T-cell (primary cell): ENCODE results near the gene ZG16B. TPM values are rescaled to one million over a fixed set of nuclear protein-coding genes. Genes with fewer than 3 reads are reported as not detected.

Experiments
- ATAC-seq, 4 experiments: fragments of 200-7000 bp in 3 of 4; fragments of 150-1000 bp in 1 of 4; cut with Tn5 transposase; replicated peaks in 1 of 4; 1 replicate in 3 of 4; 2 replicates in 1 of 4; pipeline ENCODE4 v1.10.0; 2021; ENCODE audit warnings: moderate library complexity in 3 of 4, mild to moderate bottlenecking in 2 of 4, moderate number of reproducible peaks in 1 of 4
- CTCF ChIA-PET, 2 donors: fragments of 300-600 bp; sonication (Branson Sonifier 250); formaldehyde crosslinking; loops; one replicate each; lab custom pipeline; 2022; ENCODE audit warnings: antibody characterized with exemption in 2 of 2; lab: Charles Lee
- POLR2A ChIA-PET, 2 donors: fragments of 300-600 bp; sonication (Branson Sonifier 250); formaldehyde crosslinking; loops; one replicate each; lab custom pipeline; 2022; ENCODE audit warnings: antibody characterized with exemption in 2 of 2; lab: Charles Lee
- DNase-seq, 35 experiments: peaks; one replicate each; pipeline versions ENCODE4 v3.0.0 to v3.0.0-alpha.2; 2013 to 2023
- H3K27ac ChIP-seq: one replicate; pipeline ENCODE4 v1.5.1; 2013; ENCODE audit warnings: low read length
- H3K27me3 ChIP-seq, 2 experiments: replicated peaks in 1 of 2; 1 replicate in 1 of 2; 2 replicates in 1 of 2; pipeline versions ENCODE4 v1.6.1 to v1.7.0; 2013; ENCODE audit warnings: low read length in 1 of 2, mixed read lengths in 1 of 2; ENCODE audit not compliant: control insufficient read depth in 2 of 2, insufficient read depth in 2 of 2; ENCODE audit errors: extremely low read depth in 1 of 2
- H3K36me3 ChIP-seq, 2 donors: 1 replicate in 1 of 2; 2 replicates in 1 of 2; pipeline versions ENCODE4 v1.6.1 to v1.7.0; 2013; ENCODE audit warnings: low read length in 1 of 2; ENCODE audit not compliant: control insufficient read depth in 2 of 2, insufficient read depth in 1 of 2; ENCODE audit errors: extremely low read depth in 1 of 2
- H3K4me1 ChIP-seq, 2 experiments: 1 replicate in 1 of 2; 2 replicates in 1 of 2; pipeline versions ENCODE4 v1.6.1 to v1.7.0; 2013; ENCODE audit warnings: low read length in 2 of 2, mixed read lengths in 1 of 2; ENCODE audit not compliant: insufficient read depth in 2 of 2, control insufficient read depth in 1 of 2; ENCODE audit errors: extremely low read depth in 1 of 2
- H3K4me3 ChIP-seq, 2 donors: 1 replicate in 1 of 2; 2 replicates in 1 of 2; pipeline versions ENCODE4 v1.5.1 to v1.7.0; 2013; ENCODE audit warnings: mild to moderate bottlenecking in 2 of 2, low read length in 1 of 2, moderate library complexity in 1 of 2; ENCODE audit not compliant: control insufficient read depth in 1 of 2; ENCODE audit errors: extremely low read depth in 1 of 2
- H3K9me3 ChIP-seq: 2 replicates; pipeline ENCODE4 v1.7.0; 2013
- H3K27ac Mint-ChIP-seq, 2 donors: one replicate each; pipeline ENCODE4 v1.8.0; 2020 to 2021; ENCODE audit warnings: mild to moderate bottlenecking in 2 of 2, mixed read lengths in 2 of 2
- H3K27me3 Mint-ChIP-seq, 2 donors: one replicate each; pipeline ENCODE4 v1.8.0; 2021 to 2022; ENCODE audit warnings: mixed read lengths in 2 of 2
- H3K36me3 Mint-ChIP-seq: one replicate; pipeline ENCODE4 v1.8.0; 2021; ENCODE audit warnings: mixed read lengths
- H3K4me1 Mint-ChIP-seq, 3 donors: one replicate each; pipeline ENCODE4 v1.8.0; 2020 to 2022; ENCODE audit warnings: mixed read lengths in 3 of 3, mild to moderate bottlenecking in 1 of 3
- H3K4me3 Mint-ChIP-seq, 3 donors: one replicate each; pipeline ENCODE4 v1.8.0; 2020 to 2022; ENCODE audit warnings: mild to moderate bottlenecking in 3 of 3, mixed read lengths in 3 of 3, moderate library complexity in 3 of 3
- H3K9me3 Mint-ChIP-seq, 3 donors: one replicate each; pipeline ENCODE4 v1.8.0; 2020 to 2022; ENCODE audit warnings: mixed read lengths in 3 of 3
- WGBS: methylation state at CpG from one replicate; pipeline ENCODE4 v1.1.5; 2013; ENCODE audit warnings: missing lambda C conversion rate; ENCODE audit not compliant: insufficient coverage; 5-methylcytosine and 5-hydroxymethylcytosine counted together
- total RNA-seq, 35 experiments: library from RNA in 6 of 35; stranded (reverse) in 6 of 35; fragments of 120-200 nt in 1 of 35; gene quantifications; one replicate each; pipeline versions ENCODE4 v1.2.1 to v1.2.4 and lab custom pipeline; 2013 to 2026

The ZG16B gene
- total RNA-seq, 5 donors from 2014 or later (not counting 1 experiment from before 2014, with no cell fraction given), result 0.43 TPM; not detected in 4

GRCh38 chr16:2845116-2845515, 15.0 kb downstream of the ZG16B start:
- Histone ChIP-seq H3K9me3 (no peaks in the 10 kb centered on the region), H3K27ac (peak overlapping the region; percentile 24), H3K4me1 (peaks cover 21 to 32% of the 10 kb centered on the region in 2 experiments), H3K27me3 (peaks cover 0 to 13% of the 10 kb centered on the region in 2 experiments), H3K4me3 (no peak overlapping the region), H3K36me3 (no peaks in the 10 kb centered on the region)
- DNase-seq (no peak), ATAC-seq (no peak)
- ChIA-PET CTCF (interaction anchor here in 1 of 2 donors (4.4 kb wide), 1 partner anchor 23 kb away, joined by 16 read pairs; no protein-coding TSS in a partner anchor), POLR2A (no interaction called here)
- H3K27me3 Mint-ChIP-seq, result peaks cover 0 to 7% of the 10 kb centered on the region in 2 donors
- no peak overlapping the region for H3K4me3 Mint-ChIP-seq
- H3K36me3 Mint-ChIP-seq, result no peaks in the 10 kb centered on the region
- H3K27ac Mint-ChIP-seq, result peak overlapping the region; percentile 26 to 34
- 100% methylated on average over 3 of the region's 5 CpGs for WGBS
- H3K4me1 Mint-ChIP-seq, result peaks cover 0 to 41% (median 34%) of the 10 kb centered on the region in 3 donors
- H3K9me3 Mint-ChIP-seq, result no peaks in the 10 kb centered on the region

- H3K27ac ChIP-seq, result peak overlapping the region; percentile 38
- H3K9me3 ChIP-seq, result no peaks in the 10 kb centered on the region
- H3K27me3 ChIP-seq, result peaks cover 0 to 18% of the 10 kb centered on the region in 2 experiments
- Mint-ChIP-seq H3K9me3 (no peaks in the 10 kb centered on the region), H3K27me3 (peaks cover 0 to 7% of the 10 kb centered on the region in 2 donors), H3K4me3 (no peak overlapping the region), H3K36me3 (no peaks in the 10 kb centered on the region), H3K27ac (peak overlapping the region; percentile 16 to 34), H3K4me1 (peaks cover 0 to 28% (median 23%) of the 10 kb centered on the region in 3 donors)
- peaks cover 8 to 16% of the 10 kb centered on the region in 2 experiments for H3K4me1 ChIP-seq
- 80% methylated on average over 1 of the region's 3 CpGs for WGBS
- peak in 1 of 4 experiments; percentile 21 for ATAC-seq
- H3K36me3 ChIP-seq, result no peaks in the 10 kb centered on the region
- DNase-seq, result peak in 1 of 35 experiments; percentile 7
- POLR2A ChIA-PET, result no interaction called here
- CTCF ChIA-PET, result no interaction called here
- no peak overlapping the region for H3K4me3 ChIP-seq
Measured at GRCh38 chr16:2846511-2847310, 16.6 kb downstream of the ZG16B start.

- peaks cover 0 to 7% of the 10 kb centered on the region in 2 donors for H3K27me3 Mint-ChIP-seq
- H3K9me3 Mint-ChIP-seq, result peaks cover 2 to 3% (median 2%) of the 10 kb centered on the region in 3 donors
- H3K36me3 Mint-ChIP-seq, result peaks cover 3% of the 10 kb centered on the region
- ATAC-seq (no peak), DNase-seq (no peak)
- no peaks in the 10 kb centered on the region for H3K9me3 ChIP-seq
- ChIA-PET POLR2A (no interaction called here), CTCF (interaction anchor here in 1 of 2 donors (0.6 kb wide), 1 partner anchor 69 kb away, joined by 3 read pairs; no protein-coding TSS in a partner anchor)
- H3K27ac ChIP-seq, result no peak overlapping the region
- H3K36me3 ChIP-seq, result no peaks in the 10 kb centered on the region
- H3K4me1 Mint-ChIP-seq, result peaks cover 0 to 13% (median 9%) of the 10 kb centered on the region in 3 donors
- no peak overlapping the region for H3K27ac Mint-ChIP-seq
- H3K4me3 ChIP-seq, result no peak overlapping the region
- WGBS, result 59% methylated on average over 12 of the region's 16 CpGs
- H3K27me3 ChIP-seq, result peaks cover 0 to 32% of the 10 kb centered on the region in 2 experiments
- H3K4me1 ChIP-seq, result peaks cover 0 to 3% of the 10 kb centered on the region in 2 experiments
- no peak overlapping the region for H3K4me3 Mint-ChIP-seq
Measured at GRCh38 chr16:2848933-2849725, 19.0 kb downstream of the ZG16B start.

GRCh38 chr16:2852003-2852730, 22.1 kb downstream of the ZG16B start:
- ChIA-PET CTCF (no interaction called here), POLR2A (interaction anchor here in 1 of 2 donors (0.6 kb wide), 1 partner anchor 100 kb away, joined by 8 read pairs; the partner anchor contains the start of gene SRRM2)
- ATAC-seq (no peak), DNase-seq (no peak)
- Histone ChIP-seq H3K36me3 (no peaks in the 10 kb centered on the region), H3K27me3 (peaks cover 0 to 38% of the 10 kb centered on the region in 2 experiments), H3K4me3 (no peak overlapping the region), H3K4me1 (peaks cover 0 to 4% of the 10 kb centered on the region in 2 experiments), H3K9me3 (no peaks in the 10 kb centered on the region), H3K27ac (no peak overlapping the region)
- whole genome bisulfite sequencing, result 92% methylated on average over 2 of the region's 16 CpGs
- H3K4me3 Mint-ChIP-seq, result no peak overlapping the region
- peaks cover 4 to 7% of the 10 kb centered on the region in 2 donors for H3K27me3 Mint-ChIP-seq
- no peak overlapping the region for H3K27ac Mint-ChIP-seq
- peaks cover 8% of the 10 kb centered on the region for H3K36me3 Mint-ChIP-seq
- H3K4me1 Mint-ChIP-seq, result peaks cover 0 to 3% (median 0%) of the 10 kb centered on the region in 3 donors
- peaks cover 8 to 10% (median 9%) of the 10 kb centered on the region in 3 donors for H3K9me3 Mint-ChIP-seq

- H3K36me3 Mint-ChIP-seq, result peaks cover 8% of the 10 kb centered on the region
Measured at GRCh38 chr16:2852731-2853507, 22.8 kb downstream of the ZG16B start.

More at GRCh38 chr16:2852731-2853507, 22.8 kb downstream of the ZG16B start:
- H3K4me1 ChIP-seq, result peaks cover 0 to 11% of the 10 kb centered on the region in 2 experiments
- Mint-ChIP-seq H3K4me1 (peaks cover 3 to 7% (median 6%) of the 10 kb centered on the region in 3 donors), H3K27me3 (peaks cover 6 to 11% of the 10 kb centered on the region in 2 donors), H3K4me3 (no peak overlapping the region), H3K9me3 (peaks cover 8 to 10% (median 9%) of the 10 kb centered on the region in 3 donors), H3K27ac (no peak overlapping the region)
- no peak overlapping the region for H3K27ac ChIP-seq
- peaks cover 0 to 44% of the 10 kb centered on the region in 2 experiments for H3K27me3 ChIP-seq
- no peaks in the 10 kb centered on the region for H3K9me3 ChIP-seq
- no peak for ATAC-seq
- DNase-seq, result peak in 1 of 35 experiments; percentile 36
- ChIA-PET POLR2A (no interaction called here), CTCF (no interaction called here)
- no peaks in the 10 kb centered on the region for H3K36me3 ChIP-seq
- H3K4me3 ChIP-seq, result no peak overlapping the region
- 50% methylated on average over 54 of the region's 56 CpGs for WGBS
